Prostate gland (tissue), 2 donors: Measurements from ENCODE around the gene SANBR. TPM values are rescaled to one million over a fixed set of nuclear protein-coding genes. Genes with fewer than 3 reads are reported as not detected.

Source experiments
- DNase-seq: peaks from one replicate; pipeline ENCODE4 v3.0.0-alpha.2; 2019; ENCODE audit warnings: low spot score
- H3K27ac ChIP-seq, 2 donors: fragments of 200-600 bp; sonication (generic); 2 replicates each; pipeline ENCODE4 v1.5.1; 2017 to 2019
- H3K27me3 ChIP-seq: fragments of 200-600 bp; sonication (generic); replicated peaks from 2 replicates; pipeline ENCODE4 v1.5.1; 2019; ENCODE audit not compliant: insufficient read depth
- H3K36me3 ChIP-seq, 2 donors: fragments of 200-600 bp; sonication (generic); 1 replicate in 1 of 2; 2 replicates in 1 of 2; pipeline versions ENCODE4 v1.5.1 to v1.8.1; 2017 to 2019
- H3K4me1 ChIP-seq: fragments of 200-600 bp; sonication (generic); replicated peaks from 2 replicates; pipeline ENCODE4 v1.5.1; 2019
- H3K4me3 ChIP-seq, 2 donors: fragments of 200-600 bp; sonication (generic); 2 replicates each; pipeline ENCODE4 v1.5.1; 2017 to 2019
- H3K9me3 ChIP-seq: fragments of 200-600 bp; sonication (generic); 2 replicates; pipeline ENCODE4 v1.5.1; 2017
- CTCF ChIP-seq, 4 experiments: fragments of 200-600 bp in 2 of 4; fragments of 450-650 bp in 2 of 4; sonication (generic) in 2 of 4; IDR thresholded peaks; 1 replicate in 3 of 4; 2 replicates in 1 of 4; pipeline ENCODE4 v1.5.1; 2016 to 2019; ENCODE audit warnings: antibody characterized with exemption in 4 of 4, mild to moderate bottlenecking in 2 of 4, moderate library complexity in 2 of 4
- POLR2A ChIP-seq: fragments of 450-650 bp; IDR thresholded peaks from one replicate; pipeline ENCODE4 v1.6.1; 2016; ENCODE audit warnings: antibody characterized with exemption, mild to moderate bottlenecking
- POLR2AphosphoS5 ChIP-seq: sonication (generic); formaldehyde crosslinking; IDR thresholded peaks from one replicate; pipeline ENCODE4 v1.6.1; 2017; ENCODE audit warnings: antibody characterized with exemption
- WGBS: methylation state at CpG from one replicate; pipeline ENCODE4 v1.1.5; 2018; 5-methylcytosine and 5-hydroxymethylcytosine counted together
- intact Hi-C: fragments of 100-400 bp; cut with DNase I; formaldehyde crosslinking; loops from one replicate; pipeline ENCODE4 v1.14.2; 2022
- total RNA-seq, 2 donors: library from RNA; depleted of rRNA; stranded (reverse); fragments of >200 nt; gene quantifications; one replicate each; pipeline ENCODE4 v1.1.0, GENCODE V29; 2016

Gene SANBR
- total RNA-seq, 2 donors from 2014 or later = 4.8 to 7.7 TPM

GRCh38 chr2:61100801-61101200 lies 35.1 kb downstream of the SANBR start:
- H3K4me1 ChIP-seq = no peaks in the 10 kb centered on the region
- no peak for TF ChIP-seq CTCF (IDR thresholded peaks at IDR 0.05)
- TF ChIP-seq POLR2AphosphoS5 = no peak
- TF ChIP-seq POLR2A = no peak
- intact Hi-C loops = no loop called here
- no peak overlapping the region for H3K4me3 ChIP-seq
- 97% methylated on average over 4 of the region's 4 CpGs for WGBS
- H3K9me3 ChIP-seq = no peaks in the 10 kb centered on the region
- H3K27me3 ChIP-seq = no peaks in the 10 kb centered on the region
- no peak overlapping the region for H3K27ac ChIP-seq
- DNase-seq = no peak
- H3K36me3 ChIP-seq = no peaks in the 10 kb centered on the region

- WGBS = 57% methylated on average over 2 of the region's 2 CpGs
- Histone ChIP-seq H3K27me3 (no peaks in the 10 kb centered on the region), H3K27ac (no peak overlapping the region), H3K4me3 (no peak overlapping the region), H3K9me3 (no peaks in the 10 kb centered on the region), H3K4me1 (no peaks in the 10 kb centered on the region), H3K36me3 (no peaks in the 10 kb centered on the region)
- TF ChIP-seq POLR2A (no peak), CTCF (IDR thresholded peaks at IDR 0.05) (no peak), POLR2AphosphoS5 (no peak)
- intact Hi-C loops = no loop called here
- DNase-seq = no peak
These were observed 43.6 kb downstream of the SANBR start for GRCh38 chr2:61109291-61109690.

- intact Hi-C loops = no loop called here
- no peak overlapping the region for H3K27ac ChIP-seq
- H3K27me3 ChIP-seq = no peaks in the 10 kb centered on the region
- no peak for DNase-seq
- no peak overlapping the region for H3K4me3 ChIP-seq
- H3K36me3 ChIP-seq = no peaks in the 10 kb centered on the region
- TF ChIP-seq POLR2A (no peak), POLR2AphosphoS5 (no peak), CTCF (IDR thresholded peaks at IDR 0.05) (no peak)
- no peaks in the 10 kb centered on the region for H3K4me1 ChIP-seq
- no peaks in the 10 kb centered on the region for H3K9me3 ChIP-seq
These were observed 46.0 kb downstream of the SANBR start for GRCh38 chr2:61111708-61112107.

GRCh38 chr2:61114147-61114546 lies 48.5 kb downstream of the SANBR start:
- 50% methylated on average over 6 of the region's 6 CpGs for WGBS
- DNase-seq = no peak
- no peaks in the 10 kb centered on the region for H3K4me1 ChIP-seq
- no peak overlapping the region for H3K4me3 ChIP-seq
- no peaks in the 10 kb centered on the region for H3K36me3 ChIP-seq
- no peaks in the 10 kb centered on the region for H3K27me3 ChIP-seq
- H3K9me3 ChIP-seq = no peaks in the 10 kb centered on the region
- intact Hi-C loops = no loop called here
- H3K27ac ChIP-seq = no peak overlapping the region
- no peak for TF ChIP-seq CTCF (IDR thresholded peaks at IDR 0.05)
- no peak for TF ChIP-seq POLR2AphosphoS5
- TF ChIP-seq POLR2A = no peak

Other genes starting within 250 kb of the SANBR start
- 10 to 100 TPM; 10.2 to 30.0 TPM for gene REL, start 184.3 kb upstream of the SANBR start, total RNA-seq
- gene PEX13, start 48.2 kb upstream of the SANBR start, total RNA-seq = 10 to 100 TPM; 31.7 to 63.8 TPM
- 10 to 100 TPM in 1 of 2 donors, 1 to 10 TPM in 1; 5.6 to 10.1 TPM for gene PUS10, start 47.6 kb upstream of the SANBR start, total RNA-seq
- 10 to 100 TPM; 12.0 to 22.1 TPM for gene C2orf74, start 96.3 kb downstream of the SANBR start, total RNA-seq